Activated T-helper 1 cell treated with anti-CD3 and anti-CD28 coated beads, Interleukin-12 subunit alpha, Interleukin-12 subunit beta, Interleukin-2, Interleukin-4 antibody, amounts not matched to agents 30 ng/mL and 10 ng/mL and 1 ng/mL, durations not matched to agents 14 hours and 24 hours and 36 hours (primary cell): ENCODE results near the gene NPAS2. TPM values are rescaled to one million over a fixed set of nuclear protein-coding genes. Genes with fewer than 3 reads are reported as not detected.

Experiments
- DNase-seq: peaks from one replicate; pipeline ENCODE4 v3.0.0; 2021; ENCODE audit warnings: low spot score
- H3K27ac Mint-ChIP-seq: one replicate; pipeline ENCODE4 v1.8.0; 2021; ENCODE audit warnings: mild to moderate bottlenecking, mixed read lengths
- H3K27me3 Mint-ChIP-seq: one replicate; pipeline ENCODE4 v1.8.0; 2022; ENCODE audit warnings: mild to moderate bottlenecking, moderate library complexity, mixed read lengths; ENCODE audit not compliant: insufficient read depth
- H3K36me3 Mint-ChIP-seq: one replicate; pipeline ENCODE4 v1.8.0; 2021; ENCODE audit warnings: low read depth, mixed read lengths
- H3K4me1 Mint-ChIP-seq: one replicate; pipeline ENCODE4 v1.8.0; 2021; ENCODE audit warnings: low read depth, mixed read lengths
- H3K4me3 Mint-ChIP-seq: one replicate; pipeline ENCODE4 v1.8.0; 2021; ENCODE audit warnings: mild to moderate bottlenecking, moderate library complexity, mixed read lengths
- H3K9me3 Mint-ChIP-seq: one replicate; pipeline ENCODE4 v1.8.0; 2021; ENCODE audit warnings: mixed read lengths
- intact Hi-C: fragments of 100-400 bp; cut with micrococcal nuclease; formaldehyde crosslinking; loops from one replicate; pipeline ENCODE4 v1.15.1; 2024
- total RNA-seq: library from RNA; stranded (reverse); gene quantifications from 2 replicates; pipeline ENCODE4 v1.2.3, GENCODE V29; 2022

NPAS2 gene
- total RNA-seq, 1 donor from 2014 or later = 7.5 TPM

GRCh38 chr2:100924520-100925451, 104.8 kb downstream of the NPAS2 start:
- Mint-ChIP-seq H3K4me3 (no peak overlapping the region), H3K27ac (peak overlapping the region; percentile 62), H3K36me3 (no peaks in the 10 kb centered on the region), H3K27me3 (no peaks in the 10 kb centered on the region), H3K4me1 (no peaks in the 10 kb centered on the region), H3K9me3 (no peaks in the 10 kb centered on the region)
- no peak for DNase-seq
- intact Hi-C loops = no loop called here

GRCh38 chr2:100928235-100928634, 108.3 kb downstream of the NPAS2 start:
- Mint-ChIP-seq H3K27me3 (no peaks in the 10 kb centered on the region), H3K9me3 (no peaks in the 10 kb centered on the region), H3K27ac (no peak overlapping the region), H3K4me3 (no peak overlapping the region), H3K4me1 (no peaks in the 10 kb centered on the region), H3K36me3 (no peaks in the 10 kb centered on the region)
- intact Hi-C loops = no loop called here
- DNase-seq = no peak

GRCh38 chr2:100929147-100929546, 109.2 kb downstream of the NPAS2 start:
- Mint-ChIP-seq H3K9me3 (no peaks in the 10 kb centered on the region), H3K27ac (no peak overlapping the region), H3K27me3 (no peaks in the 10 kb centered on the region), H3K36me3 (no peaks in the 10 kb centered on the region), H3K4me1 (no peaks in the 10 kb centered on the region), H3K4me3 (no peak overlapping the region)
- intact Hi-C loops = no loop called here
- DNase-seq = no peak

- no peaks in the 10 kb centered on the region for H3K4me1 Mint-ChIP-seq
- no peaks in the 10 kb centered on the region for H3K9me3 Mint-ChIP-seq
- H3K27me3 Mint-ChIP-seq = no peaks in the 10 kb centered on the region
- no peak overlapping the region for H3K27ac Mint-ChIP-seq
- intact Hi-C loops = no loop called here
- no peaks in the 10 kb centered on the region for H3K36me3 Mint-ChIP-seq
- DNase-seq = no peak
- H3K4me3 Mint-ChIP-seq = no peak overlapping the region
Observed at GRCh38 chr2:100934504-100935371, 114.8 kb downstream of the NPAS2 start.

GRCh38 chr2:100935372-100935752, 115.4 kb downstream of the NPAS2 start:
- no peaks in the 10 kb centered on the region for H3K9me3 Mint-ChIP-seq
- no peaks in the 10 kb centered on the region for H3K27me3 Mint-ChIP-seq
- DNase-seq = no peak
- H3K27ac Mint-ChIP-seq = no peak overlapping the region
- no peak overlapping the region for H3K4me3 Mint-ChIP-seq
- H3K36me3 Mint-ChIP-seq = no peaks in the 10 kb centered on the region
- intact Hi-C loops = no loop called here
- no peaks in the 10 kb centered on the region for H3K4me1 Mint-ChIP-seq

GRCh38 chr2:100936070-100936741, 116.3 kb downstream of the NPAS2 start:
- no peaks in the 10 kb centered on the region for H3K27me3 Mint-ChIP-seq
- no peaks in the 10 kb centered on the region for H3K9me3 Mint-ChIP-seq
- no peak for DNase-seq
- no peak overlapping the region for H3K4me3 Mint-ChIP-seq
- no peak overlapping the region for H3K27ac Mint-ChIP-seq
- H3K36me3 Mint-ChIP-seq = no peaks in the 10 kb centered on the region
- intact Hi-C loops = no loop called here
- peaks cover 3% of the 10 kb centered on the region for H3K4me1 Mint-ChIP-seq

- H3K4me3 Mint-ChIP-seq = no peak overlapping the region
- intact Hi-C loops = no loop called here
- H3K9me3 Mint-ChIP-seq = no peaks in the 10 kb centered on the region
- peaks cover 11% of the 10 kb centered on the region for H3K4me1 Mint-ChIP-seq
- no peaks in the 10 kb centered on the region for H3K27me3 Mint-ChIP-seq
- H3K36me3 Mint-ChIP-seq = no peaks in the 10 kb centered on the region
- no peak overlapping the region for H3K27ac Mint-ChIP-seq
- no peak for DNase-seq
Observed at GRCh38 chr2:100936972-100937542, 117.1 kb downstream of the NPAS2 start.

GRCh38 chr2:100938031-100939026, 118.4 kb downstream of the NPAS2 start:
- Mint-ChIP-seq H3K9me3 (no peaks in the 10 kb centered on the region), H3K27me3 (no peaks in the 10 kb centered on the region), H3K4me3 (no peak overlapping the region), H3K4me1 (peaks cover 12% of the 10 kb centered on the region), H3K36me3 (no peaks in the 10 kb centered on the region), H3K27ac (no peak overlapping the region)
- intact Hi-C loops = no loop called here
- DNase-seq = no peak

- Mint-ChIP-seq H3K4me3 (no peak overlapping the region), H3K27me3 (no peaks in the 10 kb centered on the region), H3K4me1 (peaks cover 12% of the 10 kb centered on the region), H3K9me3 (no peaks in the 10 kb centered on the region), H3K27ac (no peak overlapping the region), H3K36me3 (no peaks in the 10 kb centered on the region)
- no peak for DNase-seq
- intact Hi-C loops = no loop called here
Observed at GRCh38 chr2:100939445-100939844, 119.5 kb downstream of the NPAS2 start.

- no peak overlapping the region for H3K27ac Mint-ChIP-seq
- no peak overlapping the region for H3K4me3 Mint-ChIP-seq
- DNase-seq = no peak
- no peaks in the 10 kb centered on the region for H3K36me3 Mint-ChIP-seq
- no peaks in the 10 kb centered on the region for H3K9me3 Mint-ChIP-seq
- H3K4me1 Mint-ChIP-seq = peaks cover 12% of the 10 kb centered on the region
- intact Hi-C loops = no loop called here
- H3K27me3 Mint-ChIP-seq = no peaks in the 10 kb centered on the region
Observed at GRCh38 chr2:100940240-100940639, 120.3 kb downstream of the NPAS2 start.

GRCh38 chr2:100940766-100941645, 121.1 kb downstream of the NPAS2 start:
- no peak overlapping the region for H3K27ac Mint-ChIP-seq
- H3K9me3 Mint-ChIP-seq = no peaks in the 10 kb centered on the region
- DNase-seq = no peak
- H3K4me1 Mint-ChIP-seq = peaks cover 12% of the 10 kb centered on the region
- H3K4me3 Mint-ChIP-seq = peak overlapping the region; percentile 28
- no peaks in the 10 kb centered on the region for H3K27me3 Mint-ChIP-seq
- intact Hi-C loops = no loop called here
- no peaks in the 10 kb centered on the region for H3K36me3 Mint-ChIP-seq
